ENCODE measurements around the gene TMC6. TPM values are rescaled to one million over a fixed set of nuclear protein-coding genes. Genes with fewer than 3 reads are reported as not detected.

Gene TMC6
- total and polyA plus RNA-seq, 4 donors = 7.7 to 61.9 (median 13.3) TPM

GRCh38 chr17:78146881-78147280 lies 18.3 kb upstream of the TMC6 start:
- Histone ChIP-seq H3K36me3 (ENCODE audit: control insufficient read depth in 4 of 4, insufficient read depth in 3 of 4, low read depth in 1 of 4, low read length in 3 of 4) (no peaks in the 10 kb centered on the region), H3K9ac (ENCODE audit: low read depth in 1 of 2, low read length in 2 of 2) (no peak overlapping the region), H3K4me3 (ENCODE audit: low read depth in 1 of 3, low read length in 3 of 3) (no peak overlapping the region), H3K9me3 (ENCODE audit: control insufficient read depth in 4 of 4, low read length in 3 of 4) (no peaks in the 10 kb centered on the region), H3K4me1 (ENCODE audit: control insufficient read depth in 4 of 4, insufficient read depth in 4 of 4, low read length in 3 of 4) (peaks cover 8 to 27% (median 19%) of the 10 kb centered on the region in 4 donors), H3K27ac (ENCODE audit: low read depth in 1 of 2, low read length in 2 of 2) (no peak overlapping the region), H3K27me3 (ENCODE audit: control insufficient read depth in 4 of 4, insufficient read depth in 4 of 4, low read length in 3 of 4) (no peaks in the 10 kb centered on the region)
- TF ChIP-seq GABPA (IDR thresholded peaks at IDR 0.05 in 1 of 2, conservative IDR thresholded peaks at IDR 0.05 in 1 of 2) (no peak), YY1 (IDR thresholded peaks at IDR 0.05) (no peak), RXRA (IDR thresholded peaks at IDR 0.05) (no peak), HNF4G (IDR thresholded peaks at IDR 0.05) (no peak), RAD21 (IDR thresholded peaks at IDR 0.05) (no peak), EGR1 (IDR thresholded peaks at IDR 0.05; ENCODE audit: low read depth in 2 of 2) (no peak), HNF4A (conservative IDR thresholded peaks at IDR 0.05) (no peak), JUND (IDR thresholded peaks at IDR 0.05) (no peak), FOXA2 (IDR thresholded peaks at IDR 0.05) (no peak), SP1 (IDR thresholded peaks at IDR 0.05) (no peak), MAX (IDR thresholded peaks at IDR 0.05) (no peak), TAF1 (conservative IDR thresholded peaks at IDR 0.05) (no peak), NR2F2 (IDR thresholded peaks at IDR 0.05) (no peak), CTCF (IDR thresholded peaks at IDR 0.05; ENCODE audit: low read depth, low read length, missing input control) (no peak), FOXA1 (IDR thresholded peaks at IDR 0.05) (no peak)
- TF ChIP-seq, protein P1, sequence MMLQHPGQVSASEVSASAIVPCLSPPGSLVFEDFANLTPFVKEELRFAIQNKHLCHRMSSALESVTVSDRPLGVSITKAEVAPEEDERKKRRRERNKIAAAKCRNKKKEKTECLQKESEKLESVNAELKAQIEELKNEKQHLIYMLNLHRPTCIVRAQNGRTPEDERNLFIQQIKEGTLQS (IDR thresholded peaks at IDR 0.05) = no peak
- TF ChIP-seq, protein P2, sequence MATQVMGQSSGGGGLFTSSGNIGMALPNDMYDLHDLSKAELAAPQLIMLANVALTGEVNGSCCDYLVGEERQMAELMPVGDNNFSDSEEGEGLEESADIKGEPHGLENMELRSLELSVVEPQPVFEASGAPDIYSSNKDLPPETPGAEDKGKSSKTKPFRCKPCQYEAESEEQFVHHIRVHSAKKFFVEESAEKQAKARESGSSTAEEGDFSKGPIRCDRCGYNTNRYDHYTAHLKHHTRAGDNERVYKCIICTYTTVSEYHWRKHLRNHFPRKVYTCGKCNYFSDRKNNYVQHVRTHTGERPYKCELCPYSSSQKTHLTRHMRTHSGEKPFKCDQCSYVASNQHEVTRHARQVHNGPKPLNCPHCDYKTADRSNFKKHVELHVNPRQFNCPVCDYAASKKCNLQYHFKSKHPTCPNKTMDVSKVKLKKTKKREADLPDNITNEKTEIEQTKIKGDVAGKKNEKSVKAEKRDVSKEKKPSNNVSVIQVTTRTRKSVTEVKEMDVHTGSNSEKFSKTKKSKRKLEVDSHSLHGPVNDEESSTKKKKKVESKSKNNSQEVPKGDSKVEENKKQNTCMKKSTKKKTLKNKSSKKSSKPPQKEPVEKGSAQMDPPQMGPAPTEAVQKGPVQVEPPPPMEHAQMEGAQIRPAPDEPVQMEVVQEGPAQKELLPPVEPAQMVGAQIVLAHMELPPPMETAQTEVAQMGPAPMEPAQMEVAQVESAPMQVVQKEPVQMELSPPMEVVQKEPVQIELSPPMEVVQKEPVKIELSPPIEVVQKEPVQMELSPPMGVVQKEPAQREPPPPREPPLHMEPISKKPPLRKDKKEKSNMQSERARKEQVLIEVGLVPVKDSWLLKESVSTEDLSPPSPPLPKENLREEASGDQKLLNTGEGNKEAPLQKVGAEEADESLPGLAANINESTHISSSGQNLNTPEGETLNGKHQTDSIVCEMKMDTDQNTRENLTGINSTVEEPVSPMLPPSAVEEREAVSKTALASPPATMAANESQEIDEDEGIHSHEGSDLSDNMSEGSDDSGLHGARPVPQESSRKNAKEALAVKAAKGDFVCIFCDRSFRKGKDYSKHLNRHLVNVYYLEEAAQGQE (IDR thresholded peaks at IDR 0.05) = no peak
- TF ChIP-seq, protein P3, sequence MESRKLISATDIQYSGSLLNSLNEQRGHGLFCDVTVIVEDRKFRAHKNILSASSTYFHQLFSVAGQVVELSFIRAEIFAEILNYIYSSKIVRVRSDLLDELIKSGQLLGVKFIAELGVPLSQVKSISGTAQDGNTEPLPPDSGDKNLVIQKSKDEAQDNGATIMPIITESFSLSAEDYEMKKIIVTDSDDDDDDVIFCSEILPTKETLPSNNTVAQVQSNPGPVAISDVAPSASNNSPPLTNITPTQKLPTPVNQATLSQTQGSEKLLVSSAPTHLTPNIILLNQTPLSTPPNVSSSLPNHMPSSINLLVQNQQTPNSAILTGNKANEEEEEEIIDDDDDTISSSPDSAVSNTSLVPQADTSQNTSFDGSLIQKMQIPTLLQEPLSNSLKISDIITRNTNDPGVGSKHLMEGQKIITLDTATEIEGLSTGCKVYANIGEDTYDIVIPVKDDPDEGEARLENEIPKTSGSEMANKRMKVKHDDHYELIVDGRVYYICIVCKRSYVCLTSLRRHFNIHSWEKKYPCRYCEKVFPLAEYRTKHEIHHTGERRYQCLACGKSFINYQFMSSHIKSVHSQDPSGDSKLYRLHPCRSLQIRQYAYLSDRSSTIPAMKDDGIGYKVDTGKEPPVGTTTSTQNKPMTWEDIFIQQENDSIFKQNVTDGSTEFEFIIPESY (IDR thresholded peaks at IDR 0.05) = no peak
- DNase-seq (ENCODE audit: low spot score) = no peak
- WGBS = 88% methylated on average over 6 of the region's 6 CpGs
